HepG2 (cell line): ENCODE measurements around the gene ZNF227. TPM values are rescaled to one million over a fixed set of nuclear protein-coding genes. Genes with fewer than 3 reads are reported as not detected.

Experiments used
- CERS6 ChIP-seq: sonication (generic); formaldehyde crosslinking; IDR thresholded peaks from 2 replicates; pipeline ENCODE4 v1.5.0; 2020; ENCODE audit warnings: missing genetic modification reagents
- EEA1 ChIP-seq: sonication (generic); formaldehyde crosslinking; IDR thresholded peaks from 2 replicates; pipeline ENCODE4 v1.5.1; 2020; ENCODE audit warnings: mild to moderate bottlenecking, missing genetic modification reagents, borderline replicate concordance
- KLF6 ChIP-seq: IDR thresholded peaks from 2 replicates; pipeline ENCODE4 v1.8.0; 2016; ENCODE audit warnings: missing biosample characterization, missing genetic modification reagents
- LRRFIP1 ChIP-seq: sonication (generic); formaldehyde crosslinking; conservative IDR thresholded peaks from 2 replicates; pipeline ENCODE4 v1.4.0; 2020; ENCODE audit warnings: missing genetic modification reagents
- MIXL1 ChIP-seq: IDR thresholded peaks from 2 replicates; pipeline ENCODE4 v1.6.1; 2016
- RARG ChIP-seq: sonication (generic); formaldehyde crosslinking; IDR thresholded peaks from 2 replicates; pipeline ENCODE4 v1.4.0; 2020; ENCODE audit warnings: low read depth, mild to moderate bottlenecking, missing genetic modification reagents
- REST ChIP-seq, 2 experiments: IDR thresholded peaks; 2 replicates each; pipeline ENCODE4 v1.6.1; 2011 to 2012; ENCODE audit warnings: low read length in 2 of 2, borderline replicate concordance in 1 of 2, low read depth in 1 of 2, mild to moderate bottlenecking in 1 of 2, moderate library complexity in 1 of 2
- SATB2 ChIP-seq: sonication (generic); formaldehyde crosslinking; IDR thresholded peaks from 2 replicates; pipeline ENCODE4 v1.5.0; 2020; ENCODE audit warnings: missing genetic modification reagents
- SRSF1 ChIP-seq: fragments of 200-400 bp; formaldehyde crosslinking; optimal IDR thresholded peaks from 2 replicates; pipeline ENCODE3; 2017; ENCODE audit warnings: mild to moderate bottlenecking, low read depth, low read length, moderate library complexity
- TEAD3 ChIP-seq: optimal IDR thresholded peaks from 2 replicates; pipeline ENCODE3; 2016; ENCODE audit warnings: borderline replicate concordance
- ZBTB46 ChIP-seq: sonication (generic); formaldehyde crosslinking; IDR thresholded peaks from 2 replicates; pipeline ENCODE4 v1.4.0; 2020; ENCODE audit warnings: mild to moderate bottlenecking, missing genetic modification reagents, borderline replicate concordance
- ZNF713 ChIP-seq: sonication (generic); formaldehyde crosslinking; IDR thresholded peaks from 2 replicates; pipeline ENCODE4 v1.4.0; 2020; ENCODE audit warnings: mild to moderate bottlenecking, missing genetic modification reagents
- ZNF749 ChIP-seq: sonication (generic); formaldehyde crosslinking; IDR thresholded peaks from 2 replicates; pipeline ENCODE4 v1.8.0; 2022; ENCODE audit warnings: mild to moderate bottlenecking, missing genetic modification reagents, moderate library complexity, borderline replicate concordance
- ZNF788 ChIP-seq: sonication (generic); formaldehyde crosslinking; IDR thresholded peaks from 2 replicates; pipeline ENCODE4 v1.5.0; 2020; ENCODE audit warnings: mild to moderate bottlenecking, missing genetic modification reagents, borderline replicate concordance
- polyA plus RNA-seq, 8 experiments: library from polyadenylated mRNA; depleted of rRNA in 3 of 8; stranded (reverse) in 7 of 8; unstranded in 1 of 8; fragments of >200 nt; fragmentation: Illumina TruSeq in 4 of 8; extraction: Trizol in 4 of 8; gene quantifications; 2 replicates each; pipeline versions ENCODE4 v1.2.1 to v1.2.3, GENCODE V29; 2011 to 2016; ENCODE audit warnings: low read depth in 4 of 8, missing spikeins in 1 of 8, mixed read lengths in 1 of 8; ENCODE audit not compliant: insufficient read depth in 1 of 8
- total RNA-seq, 5 experiments: library from RNA; depleted of rRNA; stranded (reverse); fragments of >200 nt; fragmentation: Illumina TruSeq; extraction: Trizol; gene quantifications; 2 replicates each; pipeline ENCODE4 v1.2.3, GENCODE V29; 2016; ENCODE audit warnings: low read depth in 1 of 5
- TF ChIP-seq, protein P1 (sequence below): IDR thresholded peaks from 2 replicates; pipeline ENCODE4 v1.6.1; 2016
- TF ChIP-seq, protein P2 (sequence below): fragments of 450-650 bp; IDR thresholded peaks from 2 replicates; pipeline ENCODE4 v1.6.1; 2016
- TF ChIP-seq, protein P3 (sequence below): sonication (generic); formaldehyde crosslinking; IDR thresholded peaks from 2 replicates; pipeline ENCODE4 v1.5.0; 2020; ENCODE audit warnings: mild to moderate bottlenecking, missing genetic modification reagents, borderline replicate concordance

Gene ZNF227
- total and polyA plus RNA-seq, 2 of the 13 experiments (the other 11 are each of a cell fraction or from before 2014, with no cell fraction given): 3.1 to 16.8 TPM

- TF ChIP-seq REST (IDR thresholded peaks at IDR 0.05; ENCODE audit: borderline replicate concordance in 1 of 2, low read depth in 1 of 2, low read length in 2 of 2) (no peak), ZNF749 (no peak), LRRFIP1 (CRISPR knock-in tag) (no peak), TEAD3 (CRISPR knock-in tag) (peak; percentile 57), RARG (CRISPR knock-in tag) (no peak), SATB2 (CRISPR knock-in tag) (no peak), SRSF1 (no peak), ZBTB46 (CRISPR knock-in tag) (no peak), CERS6 (CRISPR knock-in tag) (no peak), ZNF713 (CRISPR knock-in tag) (no peak), MIXL1 (CRISPR knock-in tag) (no peak), KLF6 (no peak), ZNF788 (no peak), EEA1 (CRISPR knock-in tag) (no peak)
- TF ChIP-seq, protein P1, sequence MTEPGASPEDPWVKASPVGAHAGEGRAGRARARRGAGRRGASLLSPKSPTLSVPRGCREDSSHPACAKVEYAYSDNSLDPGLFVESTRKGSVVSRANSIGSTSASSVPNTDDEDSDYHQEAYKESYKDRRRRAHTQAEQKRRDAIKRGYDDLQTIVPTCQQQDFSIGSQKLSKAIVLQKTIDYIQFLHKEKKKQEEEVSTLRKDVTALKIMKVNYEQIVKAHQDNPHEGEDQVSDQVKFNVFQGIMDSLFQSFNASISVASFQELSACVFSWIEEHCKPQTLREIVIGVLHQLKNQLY (CRISPR knock-in tag): no peak
- TF ChIP-seq, protein P2, sequence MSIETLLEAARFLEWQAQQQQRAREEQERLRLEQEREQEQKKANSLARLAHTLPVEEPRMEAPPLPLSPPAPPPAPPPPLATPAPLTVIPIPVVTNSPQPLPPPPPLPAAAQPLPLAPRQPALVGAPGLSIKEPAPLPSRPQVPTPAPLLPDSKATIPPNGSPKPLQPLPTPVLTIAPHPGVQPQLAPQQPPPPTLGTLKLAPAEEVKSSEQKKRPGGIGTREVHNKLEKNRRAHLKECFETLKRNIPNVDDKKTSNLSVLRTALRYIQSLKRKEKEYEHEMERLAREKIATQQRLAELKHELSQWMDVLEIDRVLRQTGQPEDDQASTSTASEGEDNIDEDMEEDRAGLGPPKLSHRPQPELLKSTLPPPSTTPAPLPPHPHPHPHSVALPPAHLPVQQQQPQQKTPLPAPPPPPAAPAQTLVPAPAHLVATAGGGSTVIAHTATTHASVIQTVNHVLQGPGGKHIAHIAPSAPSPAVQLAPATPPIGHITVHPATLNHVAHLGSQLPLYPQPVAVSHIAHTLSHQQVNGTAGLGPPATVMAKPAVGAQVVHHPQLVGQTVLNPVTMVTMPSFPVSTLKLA: no peak
- TF ChIP-seq, protein P3, sequence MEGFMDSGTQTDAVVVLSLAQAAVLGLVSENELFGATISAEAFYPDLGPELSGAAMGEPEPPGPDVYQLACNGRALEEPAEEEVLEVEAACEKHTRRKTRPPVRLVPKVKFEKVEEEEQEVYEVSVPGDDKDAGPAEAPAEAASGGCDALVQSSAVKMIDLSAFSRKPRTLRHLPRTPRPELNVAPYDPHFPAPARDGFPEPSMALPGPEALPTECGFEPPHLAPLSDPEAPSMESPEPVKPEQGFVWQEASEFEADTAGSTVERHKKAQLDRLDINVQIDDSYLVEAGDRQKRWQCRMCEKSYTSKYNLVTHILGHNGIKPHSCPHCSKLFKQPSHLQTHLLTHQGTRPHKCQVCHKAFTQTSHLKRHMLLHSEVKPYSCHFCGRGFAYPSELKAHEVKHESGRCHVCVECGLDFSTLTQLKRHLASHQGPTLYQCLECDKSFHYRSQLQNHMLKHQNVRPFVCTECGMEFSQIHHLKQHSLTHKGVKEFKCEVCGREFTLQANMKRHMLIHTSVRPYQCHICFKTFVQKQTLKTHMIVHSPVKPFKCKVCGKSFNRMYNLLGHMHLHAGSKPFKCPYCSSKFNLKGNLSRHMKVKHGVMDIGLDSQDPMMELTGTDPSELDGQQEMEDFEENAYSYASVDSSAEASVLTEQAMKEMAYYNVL: peak; percentile 76; the same call in 1 of the 2 replicates
Observed at GRCh38 chr19:44254496-44254895, 42.2 kb downstream of the ZNF227 start (continued).
